Right renal pelvis (tissue), 4 donors: Measurements from ENCODE around the gene AK2. TPM values are rescaled to one million over a fixed set of nuclear protein-coding genes. Genes with fewer than 3 reads are reported as not detected.
"Not testable (repeated sequence)": the region's sequence is repeated elsewhere in the genome, so short reads cannot be mapped to it uniquely, and the experiment has no call there.

Experiments
- DNase-seq, 4 donors: peaks; one replicate each; pipeline ENCODE4 v3.0.0-alpha.2; 2013; ENCODE audit warnings: low read depth in 4 of 4, low spot score in 3 of 4, missing footprints in 1 of 4
- polyA plus RNA-seq, 4 donors: library from polyadenylated mRNA; unstranded; fragments of 120-200 nt; gene quantifications; one replicate each; pipeline ENCODE4 v1.2.1, GENCODE V29; 2013; ENCODE audit not compliant: insufficient read length in 4 of 4

The AK2 gene
- polyA plus RNA-seq, 4 donors = 200 to 220 (median 215) TPM

- DNase-seq = no peak
These were observed 33.0 kb downstream of the AK2 start for GRCh38 chr1:33003657-33004056.

GRCh38 chr1:33002006-33002405, 34.7 kb downstream of the AK2 start:
- DNase-seq = no peak

- DNase-seq = no peak
These were observed 35.4 kb downstream of the AK2 start for GRCh38 chr1:33001282-33001681.

GRCh38 chr1:33000427-33001026, 36.2 kb downstream of the AK2 start:
- DNase-seq = no peak

- DNase-seq = no peak
These were observed 37.7 kb downstream of the AK2 start for GRCh38 chr1:32998997-32999396.

GRCh38 chr1:32998064-32998463, 38.6 kb downstream of the AK2 start:
- no peak for DNase-seq

- DNase-seq = no peak
These were observed 39.2 kb downstream of the AK2 start for GRCh38 chr1:32997381-32997891.

GRCh38 chr1:32993324-32993636, 43.4 kb downstream of the AK2 start:
- DNase-seq = not testable (repeated sequence)

GRCh38 chr1:32992489-32993323, 44.0 kb downstream of the AK2 start:
- DNase-seq = peak in 2 of 4 donors; percentile 36 to 47

GRCh38 chr1:32991819-32992488, 44.7 kb downstream of the AK2 start:
- DNase-seq = no peak

- DNase-seq = no peak
These were observed 45.3 kb downstream of the AK2 start for GRCh38 chr1:32991386-32991785.

GRCh38 chr1:32990887-32991286, 45.8 kb downstream of the AK2 start:
- DNase-seq = no peak

GRCh38 chr1:32989160-32990050, 47.3 kb downstream of the AK2 start:
- no peak for DNase-seq

GRCh38 chr1:32988665-32989064, 48.0 kb downstream of the AK2 start:
- no peak for DNase-seq

- no peak for DNase-seq
These were observed 51.5 kb downstream of the AK2 start for GRCh38 chr1:32985226-32985625.

GRCh38 chr1:32984455-32985171, 52.1 kb downstream of the AK2 start:
- DNase-seq = no peak

GRCh38 chr1:32984090-32984454, 52.6 kb downstream of the AK2 start:
- no peak for DNase-seq

- no peak for DNase-seq
These were observed 53.7 kb downstream of the AK2 start for GRCh38 chr1:32983020-32983419.

- DNase-seq = no peak
These were observed 55.4 kb downstream of the AK2 start for GRCh38 chr1:32981003-32981901.
